ENCODE measurements around the gene S100A11.
A peak's percentile ranks its signal among the peaks of the same experiment; 100 is the strongest.

The S100A11 gene

DNA sequence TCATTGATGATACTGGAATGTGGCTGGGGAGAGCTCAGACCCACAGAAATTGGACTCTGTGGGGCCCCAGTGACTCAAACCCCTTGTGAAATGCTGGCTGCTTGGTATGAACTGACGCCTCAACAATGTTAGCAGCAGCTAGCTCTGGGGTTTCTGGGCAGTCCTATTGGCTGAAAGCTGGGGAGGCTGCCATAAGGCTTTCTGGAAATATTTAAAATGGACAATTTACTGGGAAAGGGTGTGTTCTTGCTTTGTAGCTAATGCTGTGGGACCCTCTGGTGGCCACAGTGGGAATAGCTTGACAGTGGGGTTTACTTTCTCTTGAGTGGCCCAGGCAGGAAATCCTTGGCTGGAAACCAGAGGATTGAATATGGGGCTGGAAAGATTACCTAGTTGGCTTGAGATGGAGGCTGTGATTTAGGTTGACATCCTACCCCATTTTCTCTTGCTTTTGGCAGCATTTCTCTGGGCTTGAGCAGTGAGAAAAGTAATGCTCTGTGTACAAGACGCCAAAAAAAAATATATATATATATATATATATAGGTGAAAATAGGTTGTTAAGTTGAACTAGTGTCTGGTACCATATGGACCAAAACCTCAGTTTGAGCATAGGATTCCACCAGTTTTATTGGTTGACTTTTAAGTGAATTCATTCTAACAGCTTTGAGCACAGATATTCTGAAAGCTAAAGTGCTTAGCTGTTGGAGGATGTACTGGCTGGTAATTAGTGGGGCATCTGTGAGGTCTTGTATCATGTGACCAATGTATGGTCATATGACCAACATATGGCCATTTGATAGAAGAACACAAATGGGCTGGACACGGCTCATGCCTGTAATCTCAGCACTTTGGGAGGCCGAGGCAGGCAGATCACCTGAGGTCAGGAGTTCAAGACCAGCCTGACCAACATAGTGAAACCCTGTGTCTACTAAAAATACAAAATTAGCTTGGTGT is 34.9 kb downstream of the S100A11 start:
- DNase-seq (ENCODE audit: low read depth): peak; percentile 61

DNA sequence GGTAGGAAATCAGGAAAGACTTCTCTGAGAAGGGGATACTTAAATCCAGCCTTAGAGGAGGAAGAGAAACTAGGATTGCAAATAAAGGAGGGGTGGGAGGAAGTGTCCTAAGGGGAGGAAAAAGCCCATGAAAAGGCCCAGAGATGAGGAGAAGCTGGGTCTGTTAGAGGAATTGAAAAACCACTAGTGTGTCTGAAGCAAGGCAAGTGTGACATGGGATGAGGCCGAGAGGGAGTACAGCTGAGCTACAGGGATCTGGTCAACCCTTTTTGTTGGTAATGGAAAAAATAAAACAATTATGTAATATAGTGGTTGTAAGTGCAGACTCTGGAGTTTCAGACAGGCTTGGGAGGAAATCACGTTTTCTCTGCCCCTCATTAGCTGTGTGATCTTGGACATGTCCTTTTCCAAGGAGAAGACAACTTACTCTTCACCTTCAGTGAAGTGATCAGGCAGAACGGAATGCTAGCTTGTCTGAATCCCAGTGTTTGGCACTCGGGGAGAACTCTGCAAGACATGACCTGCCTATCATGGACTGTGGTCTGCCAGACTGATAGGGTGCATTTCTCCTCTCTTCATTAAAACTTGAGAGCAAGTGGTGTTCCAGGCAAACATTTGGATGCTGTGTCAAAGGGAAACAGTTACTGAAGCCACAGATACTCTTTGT is 35.7 kb downstream of the S100A11 start:
- no peak for DNase-seq (ENCODE audit: low read depth)

DNA sequence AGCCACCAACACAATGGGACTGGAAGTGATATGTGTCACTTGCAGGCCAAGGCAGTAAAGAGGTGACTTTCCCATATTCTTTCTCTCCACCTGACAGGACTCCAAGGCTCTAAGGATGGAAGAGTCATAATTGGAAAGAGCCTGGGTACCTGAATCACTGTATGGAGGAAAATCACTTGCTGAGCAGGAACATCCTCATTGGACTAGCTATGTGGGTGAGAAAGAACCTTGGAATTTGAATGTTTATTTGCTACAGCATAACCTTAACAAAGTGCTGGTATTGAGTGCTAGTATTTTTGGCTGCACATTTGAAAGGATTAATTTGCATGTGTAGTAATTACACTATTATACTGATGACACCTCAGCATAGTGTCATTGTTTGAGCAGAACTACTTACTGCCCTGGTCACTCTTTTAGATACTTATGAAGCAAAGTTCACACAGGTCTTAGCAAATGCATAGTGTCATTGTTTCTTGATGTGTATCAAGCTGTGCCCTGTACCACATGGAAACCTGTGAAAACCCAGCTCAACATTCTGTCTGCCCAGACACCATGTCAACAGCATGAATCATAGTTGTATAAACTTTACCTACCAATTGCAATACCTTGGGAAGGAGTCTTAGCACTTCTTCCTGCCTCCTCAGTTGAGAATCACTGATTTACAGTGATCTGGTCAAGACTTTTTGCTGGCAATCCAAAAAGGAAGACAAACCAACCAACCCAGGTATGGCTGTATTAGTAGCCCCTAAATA is 38.0 kb downstream of the S100A11 start:
- no peak for DNase-seq (ENCODE audit: low read depth)

GRCh38 chr1:151997284-151997570 is 39.6 kb downstream of the S100A11 start:
- no peak for DNase-seq (ENCODE audit: low read depth)

- no peak for DNase-seq (ENCODE audit: low read depth)
Observed at GRCh38 chr1:151995774-151996173, 41.0 kb downstream of the S100A11 start.

DNA sequence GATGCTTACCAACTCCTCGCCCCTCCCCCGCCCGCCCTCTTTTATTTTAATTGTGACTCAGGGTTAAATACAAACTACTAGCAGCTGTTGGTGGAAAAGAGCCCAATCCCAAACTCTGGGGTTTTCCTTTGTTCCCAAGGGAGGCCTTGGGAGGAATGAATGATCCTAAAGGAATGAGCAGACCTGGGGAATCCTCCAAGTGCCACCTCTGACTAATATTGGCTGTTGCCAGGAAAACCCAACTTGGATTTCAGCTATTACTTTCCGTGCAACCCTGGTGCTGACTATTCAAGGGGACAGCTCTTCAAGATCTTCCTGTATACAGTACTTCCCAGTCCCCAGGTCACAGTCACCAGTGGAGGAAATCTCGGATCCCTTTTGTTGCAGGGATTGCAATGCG is 41.8 kb downstream of the S100A11 start:
- no peak for DNase-seq (ENCODE audit: low read depth)

DNA sequence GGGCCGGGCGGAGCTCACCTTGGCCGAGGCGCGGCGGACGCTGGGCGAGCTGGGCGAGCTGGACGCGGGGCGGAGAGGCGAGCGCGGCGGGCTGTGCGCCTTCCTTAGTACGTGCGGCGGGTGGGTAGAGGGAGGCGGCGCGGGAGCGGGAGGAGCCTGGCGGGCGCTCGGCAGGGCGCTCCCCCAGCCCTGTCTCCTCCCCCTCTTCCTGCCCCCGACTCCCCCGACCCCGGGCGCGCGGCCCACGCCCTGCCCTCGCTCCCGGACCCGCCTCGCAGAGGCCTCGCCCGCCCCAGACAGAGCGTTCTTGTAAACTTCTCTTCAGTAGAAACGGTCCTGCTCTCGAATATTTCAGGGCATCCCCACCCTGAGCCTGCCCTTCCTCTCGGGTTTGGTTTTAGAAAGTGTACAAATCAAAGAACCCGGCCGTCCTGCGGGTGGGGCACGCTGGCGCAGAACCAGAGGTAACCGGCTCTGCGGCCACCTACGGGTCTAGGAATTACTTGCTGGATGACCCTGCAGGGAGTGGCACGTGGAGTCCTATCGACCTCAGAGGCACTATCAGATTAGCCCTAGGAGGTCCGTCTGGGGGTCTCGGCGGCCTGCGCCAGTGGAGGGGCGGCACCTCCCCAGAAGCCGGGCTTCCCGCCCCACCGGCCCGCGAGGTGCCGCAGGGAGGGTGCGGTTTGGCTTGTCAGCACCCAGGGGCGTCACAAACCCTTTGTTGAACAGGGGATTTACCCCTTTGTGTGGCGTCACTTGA is 42.9 kb downstream of the S100A11 start, which contains the start of gene S100A10:
S100A10 (minus strand) TSS at position 126 of the 763 bp plus-strand sequence. CDS start 7,629 bp downstream, outside the sequence.
- peak; percentile 61 for DNase-seq (ENCODE audit: low read depth)

DNA sequence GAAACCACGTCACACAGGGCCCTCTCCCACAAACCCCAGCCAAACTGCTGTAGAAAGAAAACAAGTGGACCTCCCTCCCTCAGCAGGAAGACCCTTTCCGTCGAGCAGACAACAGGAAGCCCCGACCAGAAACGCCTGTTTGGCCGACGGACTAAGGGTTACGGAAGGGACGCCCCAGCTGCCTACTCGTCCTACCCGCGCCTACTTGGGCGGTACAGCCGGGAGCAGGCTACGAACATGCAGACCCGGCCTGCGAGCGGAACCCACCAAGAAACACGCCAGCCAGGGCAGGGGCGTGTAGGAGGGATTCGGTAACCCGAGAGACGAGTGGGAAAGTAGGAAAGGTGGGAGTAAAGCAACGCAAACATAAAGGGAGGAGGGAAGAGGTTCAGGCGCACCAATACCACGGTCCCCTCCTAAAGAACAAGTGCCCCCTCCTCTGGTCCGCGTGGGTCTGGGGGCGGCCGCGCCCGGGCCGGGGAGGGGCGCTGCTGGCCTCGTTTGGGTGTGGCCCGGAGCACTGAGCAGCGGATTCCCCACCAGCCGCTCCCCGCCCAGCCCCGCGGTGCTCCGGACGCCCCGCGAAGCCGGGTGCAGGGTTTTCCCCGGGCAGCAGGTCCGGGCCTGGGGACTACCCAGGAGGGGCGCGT is 43.6 kb downstream of the S100A11 start:
- no peak for DNase-seq (ENCODE audit: low read depth)

GRCh38 chr1:151992303-151993083 is 44.3 kb downstream of the S100A11 start:
- DNase-seq (ENCODE audit: low read depth): no peak

DNA sequence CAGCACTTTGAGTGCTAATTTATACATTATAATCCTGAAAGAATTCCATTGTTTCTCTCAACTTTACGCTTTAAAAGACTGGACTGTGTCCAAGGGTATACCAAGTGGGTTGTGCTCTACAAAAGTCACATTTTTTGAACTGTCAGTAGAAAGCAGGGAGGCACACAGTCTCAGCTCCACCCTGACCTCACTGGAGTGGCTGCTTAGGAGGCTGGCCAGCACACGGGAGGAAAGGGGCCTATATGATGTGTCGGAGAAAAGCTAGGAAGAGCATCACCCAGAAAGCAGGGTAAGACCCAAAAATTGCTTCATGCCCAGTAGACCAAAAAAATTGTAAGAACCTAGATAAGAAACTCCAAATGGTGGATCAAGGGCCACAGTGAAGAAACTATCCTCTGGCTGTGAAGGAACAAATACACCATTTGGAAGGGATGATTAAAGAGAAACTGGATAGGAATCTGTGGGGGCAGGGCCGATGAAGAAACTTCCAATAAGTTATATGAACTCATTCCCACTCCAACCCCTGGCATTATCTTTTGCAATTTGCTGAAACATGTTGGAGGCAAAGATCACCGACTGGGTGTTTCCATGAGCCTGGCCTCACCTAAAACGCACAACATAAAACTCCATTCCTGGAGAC is 45.0 kb downstream of the S100A11 start:
- DNase-seq (ENCODE audit: low read depth): no peak

- no peak for DNase-seq (ENCODE audit: low read depth)
Observed at GRCh38 chr1:151990856-151991198, 46.0 kb downstream of the S100A11 start.

GRCh38 chr1:151990058-151990855 is 46.5 kb downstream of the S100A11 start:
- no peak for DNase-seq (ENCODE audit: low read depth)

DNA sequence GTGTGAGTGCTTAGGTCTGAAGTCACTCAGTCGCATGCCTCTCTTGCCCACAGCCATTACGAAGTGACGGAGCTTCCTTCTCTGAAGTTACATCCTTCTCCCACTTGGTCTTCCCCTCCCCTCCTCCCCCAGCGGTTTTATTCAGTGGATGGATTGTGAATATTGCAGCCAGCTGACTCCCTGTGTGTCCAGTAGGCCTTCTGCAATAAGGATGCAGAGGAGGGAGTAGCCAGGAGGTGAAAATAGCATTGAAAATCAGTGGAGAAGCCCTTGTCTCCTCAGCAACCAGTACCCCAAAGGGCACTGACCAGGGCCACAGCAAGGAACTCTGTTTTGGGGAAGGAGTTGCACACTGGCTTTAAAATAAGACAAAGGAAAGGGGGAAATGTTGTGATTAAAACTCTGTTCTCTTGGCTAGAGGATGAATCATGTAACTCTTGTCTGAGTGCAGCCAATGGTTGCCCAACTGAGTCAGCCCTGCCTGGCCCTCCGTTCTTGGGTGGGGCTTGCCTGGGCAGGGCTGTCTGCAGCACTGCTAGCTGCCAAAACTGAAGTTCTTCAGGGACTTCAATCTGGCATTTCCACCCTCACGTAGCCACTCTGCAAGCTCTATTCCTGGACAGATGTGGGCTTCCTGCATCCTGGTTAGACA is 47.5 kb downstream of the S100A11 start:
- no peak for DNase-seq (ENCODE audit: low read depth)

DNA sequence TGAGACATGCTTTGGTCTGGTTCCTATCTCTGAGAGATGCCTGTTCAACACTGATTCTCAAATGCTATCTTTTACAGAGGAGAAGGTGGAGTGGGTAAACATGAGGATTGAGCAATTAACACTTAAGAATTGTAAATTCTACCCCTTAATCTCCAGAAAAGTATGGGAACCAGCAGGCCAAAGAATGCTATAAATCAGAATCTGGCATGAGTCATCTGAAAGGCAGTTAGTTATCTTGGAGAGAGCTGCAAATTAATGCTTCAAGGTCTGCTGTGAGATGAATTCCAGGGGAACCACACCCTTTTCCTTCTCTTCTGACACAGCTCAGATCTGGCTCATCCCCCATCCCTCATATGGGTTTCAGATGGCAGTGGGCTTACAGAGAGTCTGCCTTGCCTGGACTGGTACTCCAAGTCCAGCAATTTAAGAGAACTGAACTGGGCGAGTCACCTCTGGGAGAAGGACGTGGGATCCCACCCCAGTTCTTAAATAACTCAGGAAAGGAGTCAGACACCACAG is 48.3 kb downstream of the S100A11 start:
- DNase-seq (ENCODE audit: low read depth): no peak

DNA sequence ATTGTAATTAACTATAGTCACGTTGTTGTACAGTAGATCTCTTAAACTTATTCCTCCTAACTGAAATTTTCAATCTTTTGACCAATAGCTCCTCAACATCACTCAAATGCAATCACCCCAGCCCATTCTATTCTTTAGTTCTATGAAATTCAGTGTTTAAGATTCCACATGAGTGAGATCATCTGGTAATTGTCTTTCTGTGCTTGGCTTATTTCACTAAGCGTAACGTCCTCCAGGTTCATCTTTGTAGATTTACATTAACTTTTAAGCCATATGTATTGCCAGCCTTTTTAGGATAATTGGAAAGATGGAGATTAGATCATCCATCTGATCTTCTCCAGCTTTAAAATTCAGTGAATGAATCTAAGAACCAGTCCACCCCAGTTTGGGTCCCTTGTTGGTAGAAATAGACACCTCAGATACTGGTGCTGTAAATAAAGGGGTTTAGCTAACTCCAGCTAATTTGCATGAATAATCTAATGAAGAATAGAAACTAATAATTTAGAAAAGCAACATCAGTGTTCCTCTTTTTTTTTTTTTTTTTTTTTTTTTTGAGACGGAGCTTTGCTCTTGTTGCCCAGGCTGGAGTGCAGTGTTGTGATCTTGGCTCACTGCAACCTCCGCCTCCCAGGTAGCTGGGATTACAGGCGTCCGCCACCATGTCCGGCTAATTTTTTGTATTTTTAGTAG is 50.2 kb downstream of the S100A11 start:
- no peak for DNase-seq (ENCODE audit: low read depth)

DNA sequence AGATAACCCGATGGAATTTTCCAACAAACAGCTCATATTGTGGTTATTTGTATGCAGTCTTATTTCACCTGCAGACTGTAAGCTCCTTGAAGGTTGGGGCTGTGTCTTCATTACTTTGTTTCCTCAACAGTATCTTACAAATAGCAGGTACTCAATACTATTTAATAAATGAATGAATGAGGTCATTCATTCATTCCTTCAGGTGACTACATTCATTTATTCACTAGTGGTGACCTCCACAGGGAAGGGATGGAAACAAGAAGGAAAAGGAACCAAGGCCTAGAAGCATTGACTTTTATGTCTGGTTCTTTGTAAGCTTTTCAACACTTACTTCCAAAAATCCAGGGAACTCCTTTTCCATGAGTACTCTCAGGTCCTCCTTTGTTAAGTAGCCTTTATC is 51.0 kb downstream of the S100A11 start:
- DNase-seq (ENCODE audit: low read depth): no peak

- no peak for DNase-seq (ENCODE audit: low read depth)
Observed at GRCh38 chr1:151985270-151985669, 51.5 kb downstream of the S100A11 start.

Measured in stimulated activated CD8-positive, alpha-beta memory T cell treated with anti-CD3 and anti-CD28 coated beads, Interleukin-12 subunit alpha, Interleukin-12 subunit beta, amount 100 ng/mL, for 1 hour (primary cell).